ENCODE results near the gene ATP8A2. TPM values are rescaled to one million over a fixed set of nuclear protein-coding genes. Genes with fewer than 3 reads are reported as not detected.
"Not testable (repeated sequence)": the region's sequence is repeated elsewhere in the genome, so short reads cannot be mapped to it uniquely, and the experiment has no call there.

The ATP8A2 gene
- total RNA-seq, 2 experiments from 2014 or later = 1.1 to 1.2 TPM

DNA sequence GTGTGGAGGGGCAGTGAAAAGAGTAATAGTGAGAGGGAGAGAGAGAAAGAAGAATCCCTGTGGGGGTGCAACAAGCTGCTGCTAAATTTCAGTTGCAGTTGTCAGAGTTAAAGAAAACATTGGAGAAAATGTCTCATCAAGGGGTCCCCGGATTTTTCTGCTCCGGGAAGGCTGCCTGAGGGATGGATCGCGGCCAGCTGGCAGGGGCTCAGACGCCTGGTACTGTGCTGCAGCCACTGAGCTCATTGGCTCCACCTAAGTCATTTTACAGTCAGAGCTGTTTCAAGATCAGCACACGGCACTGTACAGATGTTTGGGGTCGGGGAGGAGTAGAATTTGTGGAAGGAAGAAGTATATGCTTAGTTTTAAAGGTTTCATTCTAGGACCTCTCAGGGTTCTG, 573.8 kb downstream of the ATP8A2 start:
- Mint-ChIP-seq H3K4me1 (ENCODE audit: low read depth) (peaks cover 11% of the 10 kb centered on the region), H3K9me3 (ENCODE audit: insufficient read depth) (no peaks in the 10 kb centered on the region), H3K27me3 (ENCODE audit: low read depth) (no peaks in the 10 kb centered on the region), H3K36me3 (ENCODE audit: low read depth) (no peaks in the 10 kb centered on the region), H3K27ac (no peak overlapping the region), H3K4me3 (no peak overlapping the region)
- ChIA-PET CTCF (no interaction called here), POLR2A (no interaction called here)
- no peak for ATAC-seq
- DNase-seq = no peak

DNA sequence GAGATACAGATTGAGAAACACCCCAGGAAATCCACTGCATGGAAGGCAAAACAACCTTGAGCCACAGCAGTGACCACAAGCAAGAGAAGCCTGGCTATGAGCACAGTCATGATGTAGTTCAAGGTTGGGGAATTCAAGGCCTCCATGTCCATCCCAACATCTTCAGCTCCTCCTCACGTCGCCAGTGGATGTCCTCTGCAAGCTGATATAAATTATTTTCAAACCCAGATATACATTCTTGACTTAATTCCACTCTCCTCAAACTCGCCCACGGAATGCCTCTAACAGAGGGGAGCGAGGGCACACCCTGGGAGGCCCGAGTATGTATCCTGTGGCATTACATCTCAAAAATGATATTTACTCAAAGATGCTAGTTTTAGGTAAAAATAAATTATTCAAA, 574.5 kb downstream of the ATP8A2 start:
- ATAC-seq = no peak
- H3K4me1 Mint-ChIP-seq (ENCODE audit: low read depth) = peaks cover 11% of the 10 kb centered on the region
- no peak overlapping the region for H3K4me3 Mint-ChIP-seq
- no peaks in the 10 kb centered on the region for H3K27me3 Mint-ChIP-seq (ENCODE audit: low read depth)
- no peak for DNase-seq
- H3K9me3 Mint-ChIP-seq (ENCODE audit: insufficient read depth) = no peaks in the 10 kb centered on the region
- POLR2A ChIA-PET = no interaction called here
- no peaks in the 10 kb centered on the region for H3K36me3 Mint-ChIP-seq (ENCODE audit: low read depth)
- CTCF ChIA-PET = no interaction called here
- no peak overlapping the region for H3K27ac Mint-ChIP-seq

DNA sequence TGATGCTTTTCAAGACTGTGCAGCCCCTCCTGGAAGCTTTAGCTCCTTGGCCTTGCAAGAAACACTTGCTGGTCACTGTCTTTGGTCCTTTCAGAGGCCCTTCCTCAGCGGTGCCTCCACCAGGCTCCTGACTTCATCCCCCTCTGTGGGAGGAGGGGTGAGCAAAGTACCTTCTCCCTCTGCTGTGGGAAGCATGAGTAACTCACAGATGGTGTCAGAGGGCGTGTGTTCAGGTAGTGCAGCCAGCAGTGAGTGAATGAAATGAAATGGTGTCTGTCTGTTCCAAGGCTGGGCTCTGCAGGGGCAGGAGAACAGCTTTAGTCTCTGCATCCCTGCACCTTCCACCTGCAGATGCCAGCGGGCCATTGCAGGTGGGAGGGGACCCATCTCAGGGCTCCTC, 577.1 kb downstream of the ATP8A2 start:
- H3K27me3 Mint-ChIP-seq (ENCODE audit: low read depth) = no peaks in the 10 kb centered on the region
- CTCF ChIA-PET = no interaction called here
- POLR2A ChIA-PET = interaction anchor here (0.7 kb wide), 1 partner anchor 36 kb away, joined by 3 read pairs; no protein-coding TSS in a partner anchor
- H3K4me1 Mint-ChIP-seq (ENCODE audit: low read depth) = peaks cover 11% of the 10 kb centered on the region
- no peak overlapping the region for H3K27ac Mint-ChIP-seq
- DNase-seq = no peak
- no peak for ATAC-seq
- H3K9me3 Mint-ChIP-seq (ENCODE audit: insufficient read depth) = no peaks in the 10 kb centered on the region
- no peak overlapping the region for H3K4me3 Mint-ChIP-seq
- no peaks in the 10 kb centered on the region for H3K36me3 Mint-ChIP-seq (ENCODE audit: low read depth)

- Mint-ChIP-seq H3K27me3 (ENCODE audit: low read depth) (no peaks in the 10 kb centered on the region), H3K36me3 (ENCODE audit: low read depth) (peaks cover 3% of the 10 kb centered on the region), H3K9me3 (ENCODE audit: insufficient read depth) (no peaks in the 10 kb centered on the region), H3K4me3 (no peak overlapping the region), H3K27ac (no peak overlapping the region), H3K4me1 (ENCODE audit: low read depth) (peaks cover 6% of the 10 kb centered on the region)
- POLR2A ChIA-PET = no interaction called here
- no peak for DNase-seq
- no peak for ATAC-seq
- CTCF ChIA-PET = interaction anchor here (1.5 kb wide), 1 partner anchor 19 kb away, joined by 3 read pairs; no protein-coding TSS in a partner anchor
Measured at GRCh38 chr13:25951831-25952230, 580.1 kb downstream of the ATP8A2 start.

GRCh38 chr13:25954080-25954479, 582.3 kb downstream of the ATP8A2 start:
- ChIA-PET POLR2A (interaction anchor here (1.3 kb wide), 1 partner anchor 17 kb away, joined by 4 read pairs; no protein-coding TSS in a partner anchor), CTCF (interaction anchor here (0.8 kb wide), 1 partner anchor 125 kb away, joined by 5 read pairs; no protein-coding TSS in a partner anchor)
- H3K27me3 Mint-ChIP-seq (ENCODE audit: low read depth); ATAC-seq; H3K4me1 Mint-ChIP-seq (ENCODE audit: low read depth); DNase-seq; H3K9me3 Mint-ChIP-seq (ENCODE audit: insufficient read depth); H3K4me3 Mint-ChIP-seq; H3K36me3 Mint-ChIP-seq (ENCODE audit: low read depth): not testable (repeated sequence)
- peak overlapping the region; percentile 34 for H3K27ac Mint-ChIP-seq

- H3K4me1 Mint-ChIP-seq (ENCODE audit: low read depth) = peaks cover 15% of the 10 kb centered on the region
- H3K27ac Mint-ChIP-seq; H3K4me3 Mint-ChIP-seq; H3K27me3 Mint-ChIP-seq (ENCODE audit: low read depth); POLR2A ChIA-PET; H3K36me3 Mint-ChIP-seq (ENCODE audit: low read depth); DNase-seq; ATAC-seq; CTCF ChIA-PET; H3K9me3 Mint-ChIP-seq (ENCODE audit: insufficient read depth): not testable (repeated sequence)
Measured at GRCh38 chr13:25954943-25955342, 583.2 kb downstream of the ATP8A2 start.

DNA sequence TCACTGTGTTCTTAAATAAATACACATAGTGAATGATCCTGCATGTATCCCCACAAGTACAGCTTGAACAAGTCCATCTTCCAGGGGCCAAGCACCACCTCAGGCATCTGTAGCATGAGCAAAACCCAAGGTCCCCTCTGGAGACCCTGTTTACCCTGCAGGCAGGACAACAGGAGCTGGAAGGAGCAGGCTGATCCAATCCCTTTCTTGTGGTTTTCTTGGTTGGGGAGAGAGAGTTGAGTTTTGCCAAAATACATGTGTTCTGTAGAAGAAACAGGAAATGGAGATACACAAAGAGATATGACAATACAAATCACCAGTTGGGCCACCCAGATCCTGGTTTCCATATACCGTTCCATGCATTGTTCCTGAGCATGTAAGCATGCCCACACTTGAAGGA, 587.2 kb downstream of the ATP8A2 start:
- Mint-ChIP-seq H3K4me3 (no peak overlapping the region), H3K36me3 (ENCODE audit: low read depth) (peaks cover 3% of the 10 kb centered on the region), H3K4me1 (ENCODE audit: low read depth) (peaks cover 15% of the 10 kb centered on the region), H3K27me3 (ENCODE audit: low read depth) (no peaks in the 10 kb centered on the region), H3K27ac (no peak overlapping the region), H3K9me3 (ENCODE audit: insufficient read depth) (no peaks in the 10 kb centered on the region)
- CTCF ChIA-PET = no interaction called here
- POLR2A ChIA-PET = no interaction called here
- DNase-seq (no peak), ATAC-seq (no peak)

DNA sequence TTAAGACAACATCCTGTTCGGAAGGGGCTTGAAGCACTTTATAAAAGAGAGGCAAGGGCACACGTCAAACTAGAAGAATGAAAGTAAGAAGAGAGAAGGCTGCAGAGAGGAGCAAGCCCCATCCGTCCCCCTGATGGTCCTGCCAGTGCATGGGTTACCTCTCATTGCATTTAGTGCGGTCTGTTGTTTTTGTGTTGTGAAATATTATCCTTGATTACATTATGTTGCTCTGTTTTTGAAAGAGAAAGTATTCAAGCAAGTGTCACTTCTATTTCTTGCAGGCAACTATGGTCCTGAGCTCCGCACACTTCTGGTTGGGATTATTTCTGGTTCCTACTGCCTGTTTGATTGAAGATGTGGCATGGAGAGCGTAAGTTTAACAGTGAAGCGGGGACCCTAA, 589.5 kb downstream of the ATP8A2 start:
- no peaks in the 10 kb centered on the region for H3K27me3 Mint-ChIP-seq (ENCODE audit: low read depth)
- H3K9me3 Mint-ChIP-seq (ENCODE audit: insufficient read depth) = no peaks in the 10 kb centered on the region
- ChIA-PET POLR2A (no interaction called here), CTCF (no interaction called here)
- peaks cover 2% of the 10 kb centered on the region for H3K36me3 Mint-ChIP-seq (ENCODE audit: low read depth)
- DNase-seq (no peak), ATAC-seq (no peak)
- H3K4me1 Mint-ChIP-seq (ENCODE audit: low read depth) = peaks cover 9% of the 10 kb centered on the region
- no peak overlapping the region for H3K4me3 Mint-ChIP-seq
- no peak overlapping the region for H3K27ac Mint-ChIP-seq

DNA sequence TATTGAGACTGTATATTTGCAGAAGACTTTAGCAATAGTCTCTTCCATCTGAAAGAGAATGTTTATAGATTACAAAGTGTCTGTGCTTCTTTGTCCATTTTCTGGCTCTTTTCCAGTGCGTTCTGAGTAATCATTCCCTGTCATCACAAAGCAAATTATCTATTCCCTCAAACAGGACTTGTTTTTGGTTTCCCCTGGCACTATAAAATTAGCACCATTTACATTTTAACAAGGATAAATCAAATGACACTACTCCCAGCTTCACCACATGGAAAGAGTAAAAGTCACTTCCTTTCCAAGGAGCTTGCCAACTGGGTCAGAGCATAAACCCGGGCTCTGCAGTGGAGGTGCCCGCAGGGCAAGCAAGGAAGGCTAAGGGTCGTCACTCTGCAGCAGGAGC, 591.9 kb downstream of the ATP8A2 start:
- H3K36me3 Mint-ChIP-seq (ENCODE audit: low read depth) = no peaks in the 10 kb centered on the region
- no peak overlapping the region for H3K4me3 Mint-ChIP-seq
- no peaks in the 10 kb centered on the region for H3K9me3 Mint-ChIP-seq (ENCODE audit: insufficient read depth)
- peaks cover 9% of the 10 kb centered on the region for H3K4me1 Mint-ChIP-seq (ENCODE audit: low read depth)
- no peaks in the 10 kb centered on the region for H3K27me3 Mint-ChIP-seq (ENCODE audit: low read depth)
- ChIA-PET CTCF (no interaction called here), POLR2A (no interaction called here)
- ATAC-seq (no peak), DNase-seq (no peak)
- H3K27ac Mint-ChIP-seq = no peak overlapping the region

GRCh38 chr13:25965596-25965995, 593.8 kb downstream of the ATP8A2 start:
- ATAC-seq (no peak), DNase-seq (no peak)
- Mint-ChIP-seq H3K9me3 (ENCODE audit: insufficient read depth) (no peaks in the 10 kb centered on the region), H3K36me3 (ENCODE audit: low read depth) (no peaks in the 10 kb centered on the region), H3K27me3 (ENCODE audit: low read depth) (no peaks in the 10 kb centered on the region), H3K27ac (no peak overlapping the region), H3K4me3 (no peak overlapping the region), H3K4me1 (ENCODE audit: low read depth) (no peaks in the 10 kb centered on the region)
- ChIA-PET CTCF (no interaction called here), POLR2A (no interaction called here)

GRCh38 chr13:25966086-25966485, 594.3 kb downstream of the ATP8A2 start:
- Mint-ChIP-seq H3K36me3 (ENCODE audit: low read depth) (no peaks in the 10 kb centered on the region), H3K4me1 (ENCODE audit: low read depth) (peaks cover 3% of the 10 kb centered on the region)

DNA sequence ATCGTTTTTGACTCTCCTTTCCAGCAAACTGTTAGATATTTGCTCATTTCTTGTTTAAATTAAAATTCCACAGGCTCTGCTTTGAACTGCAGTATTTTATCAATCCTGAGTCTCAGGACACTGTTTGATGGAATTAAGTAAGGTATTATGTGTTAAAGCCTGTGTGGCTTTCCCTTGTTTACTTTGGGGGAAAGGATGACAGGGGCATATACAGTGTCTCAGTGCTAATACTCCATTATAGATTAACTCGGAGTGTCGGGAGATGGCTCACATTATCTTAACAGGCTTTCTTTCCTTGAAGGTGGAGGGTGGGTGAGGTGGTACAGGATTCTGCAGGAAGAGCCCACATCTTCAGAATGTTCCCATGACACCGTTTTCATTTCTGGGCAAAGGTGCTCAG, 595.4 kb downstream of the ATP8A2 start:
- POLR2A ChIA-PET = no interaction called here
- no peak for ATAC-seq
- Mint-ChIP-seq H3K4me3 (no peak overlapping the region), H3K27me3 (ENCODE audit: low read depth) (no peaks in the 10 kb centered on the region), H3K9me3 (ENCODE audit: insufficient read depth) (no peaks in the 10 kb centered on the region), H3K36me3 (ENCODE audit: low read depth) (no peaks in the 10 kb centered on the region), H3K27ac (no peak overlapping the region), H3K4me1 (ENCODE audit: low read depth) (peaks cover 12% of the 10 kb centered on the region)
- CTCF ChIA-PET = no interaction called here
- DNase-seq = no peak

More at GRCh38 chr13:25966086-25966485, 594.3 kb downstream of the ATP8A2 start:
- H3K4me3 Mint-ChIP-seq = no peak overlapping the region
- H3K9me3 Mint-ChIP-seq (ENCODE audit: insufficient read depth) = no peaks in the 10 kb centered on the region
- no peak overlapping the region for H3K27ac Mint-ChIP-seq
- no peak for ATAC-seq
- no peak for DNase-seq
- ChIA-PET CTCF (no interaction called here), POLR2A (no interaction called here)
- no peaks in the 10 kb centered on the region for H3K27me3 Mint-ChIP-seq (ENCODE audit: low read depth)

- no peaks in the 10 kb centered on the region for H3K36me3 Mint-ChIP-seq (ENCODE audit: low read depth)
- ATAC-seq (peak; percentile 32), DNase-seq (no peak)
- ChIA-PET POLR2A (interaction anchor here (0.8 to 1.2 kb wide), 2 partner anchors 17 to 96 kb away, joined by 3 to 4 read pairs; no protein-coding TSS in a partner anchor), CTCF (interaction anchor here (0.6 to 1.2 kb wide), 5 partner anchors 11 to 597 kb away, joined by 3 to 4 read pairs (median 3); no protein-coding TSS in a partner anchor)
- peaks cover 40% of the 10 kb centered on the region for H3K4me1 Mint-ChIP-seq (ENCODE audit: low read depth)
- no peaks in the 10 kb centered on the region for H3K9me3 Mint-ChIP-seq (ENCODE audit: insufficient read depth)
- no peak overlapping the region for H3K4me3 Mint-ChIP-seq
- no peaks in the 10 kb centered on the region for H3K27me3 Mint-ChIP-seq (ENCODE audit: low read depth)
- peak overlapping the region; percentile 71 for H3K27ac Mint-ChIP-seq
Measured at GRCh38 chr13:25971047-25971446, 599.3 kb downstream of the ATP8A2 start.

All from activated CD8-positive, alpha-beta T cell treated with anti-CD3 and anti-CD28 coated beads, Interleukin-2, amount 10 ng/mL, durations not matched to agents 7 days and 5 days (primary cell).